ENCODE data around the gene GMIP.

GMIP gene

DNA sequence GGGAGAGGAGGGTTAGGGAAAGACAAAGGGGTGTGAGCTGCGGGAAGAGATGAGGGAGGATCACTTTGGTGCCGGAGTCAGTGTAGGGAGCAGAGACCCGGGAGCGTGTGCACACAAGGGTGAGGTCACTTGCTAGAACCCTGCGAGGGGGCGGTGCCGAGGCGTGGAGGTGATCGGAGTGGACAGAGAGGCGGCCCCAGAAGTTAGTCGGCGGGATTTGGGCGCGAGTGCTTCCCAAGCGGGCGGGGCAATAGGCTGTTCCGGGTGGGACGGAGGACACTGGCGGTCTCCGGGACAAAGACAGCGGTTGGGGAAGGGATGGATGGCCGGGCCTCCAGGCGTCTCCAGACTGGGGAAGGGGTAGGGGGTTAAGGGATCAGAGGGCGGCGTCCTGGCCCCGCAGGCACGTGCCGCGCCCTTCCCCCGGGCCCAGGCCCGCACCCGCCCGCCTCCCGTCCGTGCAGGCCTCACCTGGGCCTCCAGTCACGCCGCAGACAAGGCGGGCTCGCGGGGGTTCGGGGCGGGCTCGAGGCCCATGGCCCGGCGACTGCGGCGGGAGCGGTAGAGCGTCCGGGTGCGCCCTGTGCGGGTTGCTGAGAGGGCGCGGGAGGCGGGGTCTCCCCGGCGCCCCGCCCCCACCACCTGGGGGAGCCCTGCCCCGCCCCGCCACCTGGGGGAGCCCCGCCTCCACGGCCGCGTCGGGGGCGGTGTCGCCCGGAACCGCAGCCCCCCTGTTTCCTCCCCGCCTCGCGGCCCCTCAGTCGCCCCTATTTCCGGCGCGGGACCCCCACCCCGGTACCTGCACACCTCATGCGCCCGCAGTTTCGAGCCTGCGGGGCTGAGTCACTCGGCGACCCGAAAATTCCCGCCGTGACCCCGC lies 15.6 kb downstream of the GMIP start, which contains the start of gene LPAR2:
Gene LPAR2, minus strand, starts transcription at position 600 of the 880 bp plus-strand sequence. CDS start 945 bp downstream, outside the sequence.
- DNase-seq, result peak; percentile 72 to 82 (median 77)
- Histone ChIP-seq H3K4me3 (ENCODE audit: insufficient read depth, low read depth, low read length, poor library complexity, severe bottlenecking) (peak within 1 kb of the TSS; percentile 68), H3K27me3 (replicated peaks; ENCODE audit: control insufficient read depth, insufficient read depth, low read length, poor library complexity, severe bottlenecking) (no peaks in the 10 kb centered on the region), H3K4me1 (ENCODE audit: control insufficient read depth, insufficient read depth, low read length, poor library complexity, severe bottlenecking) (peaks cover 22% of the 10 kb centered on the region), H3K27ac (ENCODE audit: insufficient read depth, low read length, poor library complexity, severe bottlenecking) (peak within 1 kb of the TSS; percentile 83), H3K9me3 (ENCODE audit: control insufficient read depth, low read length) (no peaks in the 10 kb centered on the region), H3K36me3 (ENCODE audit: control insufficient read depth, insufficient read depth, low read length) (peaks cover 23% of the 10 kb centered on the region)

DNA sequence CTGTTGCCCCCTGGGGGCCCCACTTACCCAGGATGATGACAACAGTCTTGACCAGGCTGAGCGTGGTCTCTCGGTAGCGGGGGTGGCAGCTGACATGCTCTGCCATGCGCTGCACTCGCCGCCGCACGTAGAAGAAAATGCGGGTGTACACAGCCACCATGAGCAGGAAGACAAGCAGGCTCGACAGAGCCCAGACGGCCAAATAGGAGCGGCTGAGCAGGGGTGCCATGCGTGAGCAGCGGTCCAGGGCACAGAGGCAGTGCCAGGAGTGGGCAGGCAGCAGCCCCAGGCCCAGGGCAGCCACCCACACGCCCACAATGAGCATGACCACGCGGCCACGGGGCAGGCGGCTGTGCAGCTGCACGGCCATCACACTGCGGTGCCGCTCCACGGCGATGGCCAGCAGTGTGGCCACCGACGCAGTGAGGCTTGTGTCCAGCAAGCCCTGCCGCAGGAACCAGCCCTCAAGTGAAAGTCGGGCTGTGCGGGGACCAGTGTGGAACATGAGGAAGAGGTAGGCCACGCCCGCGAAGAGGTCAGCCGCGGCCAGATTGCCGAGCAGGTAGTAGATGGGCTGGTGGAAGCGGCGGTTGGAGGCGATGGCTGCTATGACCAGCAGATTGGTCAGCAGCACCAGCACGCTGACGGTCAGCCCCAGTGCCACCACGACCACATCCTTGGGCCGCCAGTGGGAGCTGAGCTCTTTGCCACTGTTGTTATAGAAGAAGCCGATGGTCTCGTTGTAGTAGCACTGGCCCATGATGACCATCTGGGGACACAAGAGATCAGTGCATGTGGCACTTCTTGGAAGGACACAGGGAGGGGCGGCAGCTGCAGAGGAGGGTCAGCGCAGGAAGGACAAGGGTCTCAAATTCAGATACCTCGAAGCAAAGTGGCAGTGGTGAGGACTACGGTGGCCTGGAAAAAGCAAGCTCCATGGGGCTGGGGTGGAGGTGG lies 16.7 kb downstream of the GMIP start:
- Histone ChIP-seq H3K9me3 (ENCODE audit: control insufficient read depth, low read length) (no peaks in the 10 kb centered on the region), H3K27me3 (replicated peaks; ENCODE audit: control insufficient read depth, insufficient read depth, low read length, poor library complexity, severe bottlenecking) (no peaks in the 10 kb centered on the region), H3K36me3 (ENCODE audit: control insufficient read depth, insufficient read depth, low read length) (peaks cover 16% of the 10 kb centered on the region), H3K4me3 (ENCODE audit: insufficient read depth, low read depth, low read length, poor library complexity, severe bottlenecking) (peak overlapping the region; percentile 68), H3K27ac (ENCODE audit: insufficient read depth, low read length, poor library complexity, severe bottlenecking) (peak overlapping the region; percentile 83), H3K4me1 (ENCODE audit: control insufficient read depth, insufficient read depth, low read length, poor library complexity, severe bottlenecking) (peaks cover 22% of the 10 kb centered on the region)
- DNase-seq, result no peak

DNA sequence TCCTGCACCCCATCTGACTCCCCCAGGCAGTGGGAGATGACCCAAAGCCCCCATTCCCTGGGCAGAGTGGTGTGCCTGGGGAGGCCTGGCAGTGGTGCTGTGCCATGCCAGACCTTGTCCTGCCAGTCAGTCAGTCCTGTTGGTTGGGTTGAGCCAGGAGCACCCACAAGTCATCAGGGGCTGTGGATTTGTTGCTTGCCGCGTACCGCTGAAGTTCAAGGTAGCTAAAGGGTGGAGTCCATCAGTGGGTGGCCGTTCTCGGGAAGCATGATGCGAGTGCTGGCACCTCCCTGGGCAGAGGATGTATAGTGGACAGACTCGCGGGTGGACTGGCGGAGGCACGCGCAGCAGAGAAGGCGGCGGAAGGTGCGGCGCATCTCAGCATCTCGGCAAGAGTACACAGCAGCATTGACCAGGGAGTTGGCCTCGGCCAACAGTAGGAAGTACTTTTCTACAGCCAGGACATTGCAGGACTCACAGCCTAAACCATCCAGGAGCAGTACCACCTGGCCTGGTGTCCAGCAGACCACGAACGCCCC lies 19.4 kb downstream of the GMIP start:
- Histone ChIP-seq H3K9me3 (ENCODE audit: control insufficient read depth, low read length) (no peaks in the 10 kb centered on the region), H3K27ac (ENCODE audit: insufficient read depth, low read length, poor library complexity, severe bottlenecking) (no peak overlapping the region), H3K36me3 (ENCODE audit: control insufficient read depth, insufficient read depth, low read length) (peaks cover 11% of the 10 kb centered on the region), H3K4me1 (ENCODE audit: control insufficient read depth, insufficient read depth, low read length, poor library complexity, severe bottlenecking) (peaks cover 25% of the 10 kb centered on the region), H3K27me3 (replicated peaks; ENCODE audit: control insufficient read depth, insufficient read depth, low read length, poor library complexity, severe bottlenecking) (no peaks in the 10 kb centered on the region), H3K4me3 (ENCODE audit: insufficient read depth, low read depth, low read length, poor library complexity, severe bottlenecking) (no peak overlapping the region)
- DNase-seq, result no peak

- Histone ChIP-seq H3K9me3 (ENCODE audit: control insufficient read depth, low read length) (no peaks in the 10 kb centered on the region), H3K4me1 (ENCODE audit: control insufficient read depth, insufficient read depth, low read length, poor library complexity, severe bottlenecking) (peaks cover 27% of the 10 kb centered on the region), H3K27me3 (replicated peaks; ENCODE audit: control insufficient read depth, insufficient read depth, low read length, poor library complexity, severe bottlenecking) (no peaks in the 10 kb centered on the region), H3K4me3 (ENCODE audit: insufficient read depth, low read depth, low read length, poor library complexity, severe bottlenecking) (no peak overlapping the region), H3K27ac (ENCODE audit: insufficient read depth, low read length, poor library complexity, severe bottlenecking) (no peak overlapping the region), H3K36me3 (ENCODE audit: control insufficient read depth, insufficient read depth, low read length) (peaks cover 11% of the 10 kb centered on the region)
- DNase-seq, result no peak
Observed at GRCh38 chr19:19623383-19623782, 20.1 kb downstream of the GMIP start.

DNA sequence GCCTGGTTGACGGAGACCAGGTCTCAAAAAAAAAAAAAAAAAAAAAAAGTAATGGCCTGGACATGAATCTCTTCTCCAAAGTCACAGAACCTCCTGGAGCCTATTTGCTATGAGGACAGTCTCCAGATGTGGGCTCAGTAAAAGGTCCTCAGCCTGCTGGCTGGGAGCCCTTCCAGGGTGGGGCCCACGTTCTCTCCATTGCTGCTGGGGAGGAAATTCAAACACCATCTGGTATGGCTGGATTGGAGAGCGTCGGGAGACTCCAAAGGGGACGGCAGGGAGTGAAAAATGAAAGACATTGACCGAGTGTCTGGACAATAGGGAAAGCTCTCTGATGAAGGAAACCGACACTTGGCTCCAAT lies 23.6 kb downstream of the GMIP start:
- Histone ChIP-seq H3K27ac (ENCODE audit: insufficient read depth, low read length, poor library complexity, severe bottlenecking) (no peak overlapping the region), H3K9me3 (ENCODE audit: control insufficient read depth, low read length) (no peaks in the 10 kb centered on the region), H3K4me1 (ENCODE audit: control insufficient read depth, insufficient read depth, low read length, poor library complexity, severe bottlenecking) (peaks cover 19% of the 10 kb centered on the region), H3K27me3 (replicated peaks; ENCODE audit: control insufficient read depth, insufficient read depth, low read length, poor library complexity, severe bottlenecking) (no peaks in the 10 kb centered on the region), H3K36me3 (ENCODE audit: control insufficient read depth, insufficient read depth, low read length) (peaks cover 11% of the 10 kb centered on the region), H3K4me3 (ENCODE audit: insufficient read depth, low read depth, low read length, poor library complexity, severe bottlenecking) (no peak overlapping the region)
- DNase-seq, result no peak

DNA sequence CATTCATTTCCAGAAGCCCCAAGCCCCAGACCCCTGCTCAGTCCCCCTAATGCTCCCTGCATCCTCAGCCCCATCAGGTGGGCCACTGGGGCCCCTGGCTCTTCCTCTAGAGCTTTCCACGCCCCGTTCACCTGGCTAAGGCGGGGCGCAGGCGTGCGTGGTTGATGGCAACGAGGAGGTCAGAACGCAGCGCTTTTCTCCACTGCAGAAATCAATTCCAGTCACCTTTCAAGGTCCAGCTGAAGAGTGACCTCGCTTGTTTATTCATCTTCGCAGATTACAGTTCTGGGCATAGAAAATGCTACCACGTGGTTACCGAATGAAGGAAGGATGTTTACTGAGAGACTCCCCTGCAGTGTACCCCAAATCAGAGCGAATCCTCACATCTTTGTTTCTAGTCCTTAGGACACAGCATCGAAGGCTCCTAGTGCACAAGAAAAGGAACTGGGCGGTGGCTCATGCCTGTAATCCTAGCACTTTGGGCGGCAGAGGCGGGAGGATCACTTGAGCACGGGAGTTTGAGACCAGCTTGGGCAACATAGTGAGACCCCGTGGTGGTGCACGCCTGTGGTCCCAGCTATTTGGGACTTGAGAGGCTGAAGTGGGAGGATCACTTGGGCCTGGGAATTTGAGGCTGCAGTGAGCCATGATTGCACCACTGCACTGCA lies 24.1 kb downstream of the GMIP start:
- H3K4me3 ChIP-seq (ENCODE audit: insufficient read depth, low read depth, low read length, poor library complexity, severe bottlenecking), result no peak overlapping the region
- peaks cover 22% of the 10 kb centered on the region for H3K4me1 ChIP-seq (ENCODE audit: control insufficient read depth, insufficient read depth, low read length, poor library complexity, severe bottlenecking)
- DNase-seq, result no peak

DNA sequence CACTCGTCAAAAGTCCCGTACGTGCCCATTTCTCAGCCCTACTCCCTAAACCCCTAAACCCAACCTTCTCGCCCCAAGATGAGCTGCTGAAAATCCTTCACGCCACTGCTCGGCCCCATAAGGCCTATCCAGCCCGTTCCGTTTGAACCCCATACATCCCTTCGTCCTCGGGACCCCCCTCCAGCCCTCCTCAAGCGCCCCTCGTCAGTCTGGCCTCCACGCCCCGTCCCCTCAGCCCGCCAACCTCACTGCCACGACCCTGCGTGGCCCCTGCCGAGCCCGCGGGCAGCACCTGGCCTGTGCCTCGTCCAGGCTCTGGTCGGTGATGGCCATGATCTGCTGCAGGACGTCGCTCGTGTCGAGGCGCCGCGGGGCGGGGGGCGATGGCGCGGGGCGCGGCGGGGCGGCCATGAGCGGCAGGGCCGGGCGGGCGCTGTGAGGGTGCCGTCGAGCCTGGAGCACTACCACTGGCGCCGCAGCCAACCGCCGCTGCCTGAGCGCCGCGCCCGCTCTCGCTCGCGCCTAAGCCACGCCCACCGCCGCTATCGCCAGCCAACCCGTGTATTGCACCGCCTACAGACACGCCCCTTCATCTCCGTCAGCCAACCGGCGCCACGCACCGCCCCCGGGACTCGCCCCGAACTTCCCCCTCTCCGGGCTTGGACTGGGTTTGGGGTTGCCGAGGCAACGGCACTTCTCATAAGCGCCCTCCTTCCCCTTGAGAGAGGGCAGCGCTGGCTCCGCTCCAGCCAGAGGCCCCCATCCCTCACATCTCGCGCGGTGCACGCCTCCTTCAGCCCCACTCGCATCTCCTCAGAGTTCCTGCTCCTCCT lies 25.0 kb downstream of the GMIP start, which contains the start of gene PBX4:
Gene PBX4, minus strand, starts transcription at position 469 of the 833 bp plus-strand sequence. Its CDS starts 58 bp downstream, at position 411.
- Histone ChIP-seq H3K4me1 (ENCODE audit: control insufficient read depth, insufficient read depth, low read length, poor library complexity, severe bottlenecking) (peaks cover 23% of the 10 kb centered on the region), H3K9me3 (ENCODE audit: control insufficient read depth, low read length) (no peaks in the 10 kb centered on the region), H3K27ac (ENCODE audit: insufficient read depth, low read length, poor library complexity, severe bottlenecking) (peak within 1 kb of the TSS; percentile 92), H3K36me3 (ENCODE audit: control insufficient read depth, insufficient read depth, low read length) (peaks cover 3% of the 10 kb centered on the region), H3K27me3 (replicated peaks; ENCODE audit: control insufficient read depth, insufficient read depth, low read length, poor library complexity, severe bottlenecking) (no peaks in the 10 kb centered on the region), H3K4me3 (ENCODE audit: insufficient read depth, low read depth, low read length, poor library complexity, severe bottlenecking) (peak within 1 kb of the TSS; percentile 87)
- DNase-seq, result peak; percentile 99

More for the DNA sequence above, 24.1 kb downstream of the GMIP start:
- H3K27me3 ChIP-seq (replicated peaks; ENCODE audit: control insufficient read depth, insufficient read depth, low read length, poor library complexity, severe bottlenecking), result no peaks in the 10 kb centered on the region
- peaks cover 11% of the 10 kb centered on the region for H3K36me3 ChIP-seq (ENCODE audit: control insufficient read depth, insufficient read depth, low read length)
- peak overlapping the region; percentile 73 for H3K27ac ChIP-seq (ENCODE audit: insufficient read depth, low read length, poor library complexity, severe bottlenecking)
- H3K9me3 ChIP-seq (ENCODE audit: control insufficient read depth, low read length), result no peaks in the 10 kb centered on the region

DNA sequence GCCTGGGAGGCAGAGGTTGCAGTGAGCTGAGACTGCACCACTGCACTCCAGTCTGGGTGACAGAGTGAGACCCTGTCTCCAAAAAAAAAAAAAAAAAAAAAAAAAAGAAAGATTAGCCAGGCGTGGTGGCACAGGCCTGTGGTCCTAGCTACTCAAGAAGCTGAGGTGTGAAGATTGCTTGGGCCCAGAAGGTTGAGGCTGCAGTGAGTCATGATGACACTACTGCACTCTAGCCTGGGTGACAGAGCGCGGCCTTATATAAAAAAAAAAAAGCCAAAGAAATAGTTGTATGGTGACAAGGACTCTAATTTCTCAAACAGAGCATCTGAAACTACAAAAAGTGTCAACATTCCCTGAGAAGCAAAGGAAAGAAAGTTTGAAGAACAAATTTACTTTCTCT lies 28.4 kb downstream of the GMIP start:
- Histone ChIP-seq H3K9me3 (ENCODE audit: control insufficient read depth, low read length) (no peaks in the 10 kb centered on the region), H3K36me3 (ENCODE audit: control insufficient read depth, insufficient read depth, low read length) (no peaks in the 10 kb centered on the region), H3K27ac (ENCODE audit: insufficient read depth, low read length, poor library complexity, severe bottlenecking) (no peak overlapping the region), H3K27me3 (replicated peaks; ENCODE audit: control insufficient read depth, insufficient read depth, low read length, poor library complexity, severe bottlenecking) (no peaks in the 10 kb centered on the region), H3K4me3 (ENCODE audit: insufficient read depth, low read depth, low read length, poor library complexity, severe bottlenecking) (no peak overlapping the region), H3K4me1 (ENCODE audit: control insufficient read depth, insufficient read depth, low read length, poor library complexity, severe bottlenecking) (peaks cover 23% of the 10 kb centered on the region)
- DNase-seq, result peak in 2 of 3 donors; percentile 39 to 51

- H3K36me3 ChIP-seq (ENCODE audit: control insufficient read depth, insufficient read depth, low read length), result no peaks in the 10 kb centered on the region
- no peak for DNase-seq
Observed at GRCh38 chr19:19613506-19613905, 30.0 kb downstream of the GMIP start.

More at GRCh38 chr19:19613506-19613905, 30.0 kb downstream of the GMIP start:
- H3K9me3 ChIP-seq (ENCODE audit: control insufficient read depth, low read length), result no peaks in the 10 kb centered on the region
- no peaks in the 10 kb centered on the region for H3K27me3 ChIP-seq (replicated peaks; ENCODE audit: control insufficient read depth, insufficient read depth, low read length, poor library complexity, severe bottlenecking)
- H3K4me3 ChIP-seq (ENCODE audit: insufficient read depth, low read depth, low read length, poor library complexity, severe bottlenecking), result no peak overlapping the region
- no peak overlapping the region for H3K27ac ChIP-seq (ENCODE audit: insufficient read depth, low read length, poor library complexity, severe bottlenecking)
- peaks cover 16% of the 10 kb centered on the region for H3K4me1 ChIP-seq (ENCODE audit: control insufficient read depth, insufficient read depth, low read length, poor library complexity, severe bottlenecking)

Measured in effector memory CD4-positive, alpha-beta T cell (primary cell).